Smooth muscle cell (in vitro differentiated cells): ENCODE measurements around the gene SMIM41. TPM values are rescaled to one million over a fixed set of nuclear protein-coding genes. Genes with fewer than 3 reads are reported as not detected.
A peak's percentile ranks its signal among the peaks of the same experiment; 100 is the strongest.

ENCODE experiments used
- DNase-seq: peaks from one replicate; lab custom pipeline; 2025; ENCODE audit not compliant: unreplicated experiment; lab: John Stamatoyannopoulos, UW
- H2AFZ ChIP-seq: fragments of 200-600 bp; sonication (generic); 2 replicates; pipeline ENCODE4 v1.6.0; 2016; ENCODE audit warnings: antibody characterized with exemption, low read depth, mild to moderate bottlenecking
- H3F3A ChIP-seq: fragments of 200-600 bp; sonication (generic); 2 replicates; pipeline ENCODE4 v1.6.0; 2017; ENCODE audit warnings: antibody characterized with exemption, low read depth
- H3K27ac ChIP-seq: fragments of 200-600 bp; sonication (generic); 2 replicates; pipeline ENCODE4 v1.5.1; 2016; ENCODE audit warnings: low read depth, mild to moderate bottlenecking
- H3K27me3 ChIP-seq: fragments of 200-600 bp; sonication (generic); 2 replicates; pipeline ENCODE4 v1.6.1; 2016; ENCODE audit warnings: low read depth, mild to moderate bottlenecking
- H3K36me3 ChIP-seq: fragments of 200-600 bp; sonication (generic); 2 replicates; pipeline ENCODE4 v1.5.1; 2016; ENCODE audit warnings: low read depth
- H3K4me1 ChIP-seq: fragments of 200-600 bp; sonication (generic); 2 replicates; pipeline ENCODE4 v1.5.1; 2016; ENCODE audit warnings: low read depth
- H3K4me2 ChIP-seq: fragments of 200-600 bp; sonication (generic); 2 replicates; pipeline ENCODE4 v1.6.0; 2016; ENCODE audit warnings: mild to moderate bottlenecking
- H3K4me3 ChIP-seq: fragments of 200-600 bp; sonication (generic); 2 replicates; pipeline ENCODE4 v1.5.1; 2016; ENCODE audit warnings: mild to moderate bottlenecking
- H3K79me2 ChIP-seq: fragments of 200-600 bp; sonication (generic); 2 replicates; pipeline ENCODE4 v1.6.0; 2016; ENCODE audit warnings: low read depth, mild to moderate bottlenecking
- H3K9ac ChIP-seq: fragments of 200-600 bp; sonication (generic); 2 replicates; pipeline ENCODE4 v1.6.0; 2016; ENCODE audit warnings: low read depth
- H3K9me3 ChIP-seq: fragments of 200-600 bp; sonication (generic); replicated peaks from 2 replicates; pipeline ENCODE4 v1.5.1; 2016; ENCODE audit warnings: low read depth
- H4K20me1 ChIP-seq: fragments of 200-600 bp; sonication (generic); 2 replicates; pipeline ENCODE4 v1.6.0; 2016; ENCODE audit warnings: low read depth
- CTCF ChIP-seq: fragments of 200-600 bp; sonication (generic); IDR thresholded peaks from 2 replicates; pipeline ENCODE4 v1.5.1; 2017; ENCODE audit warnings: borderline replicate concordance, mild to moderate bottlenecking, antibody characterized with exemption; ENCODE audit not compliant: insufficient read depth, poor library complexity, severe bottlenecking
- WGBS: methylation state at CpG from one replicate; pipeline ENCODE4 v1.1.7; 2016; ENCODE audit warnings: low lambda C conversion rate; 5-methylcytosine and 5-hydroxymethylcytosine counted together
- polyA plus RNA-seq: library from polyadenylated mRNA; unstranded; fragments of >200 nt; fragmentation: Nextera tagmentation; extraction: Ambion mirVana; gene quantifications from 2 replicates; pipeline ENCODE4 v1.2.1, GENCODE V29; 2016
- total RNA-seq: library from RNA; depleted of rRNA; stranded (reverse); fragments of >200 nt; gene quantifications from 2 replicates; pipeline ENCODE4 v1.2.3, GENCODE V29; 2014

The SMIM41 gene
- total and polyA plus RNA-seq, 2 experiments from 2014 or later = not detected

DNA sequence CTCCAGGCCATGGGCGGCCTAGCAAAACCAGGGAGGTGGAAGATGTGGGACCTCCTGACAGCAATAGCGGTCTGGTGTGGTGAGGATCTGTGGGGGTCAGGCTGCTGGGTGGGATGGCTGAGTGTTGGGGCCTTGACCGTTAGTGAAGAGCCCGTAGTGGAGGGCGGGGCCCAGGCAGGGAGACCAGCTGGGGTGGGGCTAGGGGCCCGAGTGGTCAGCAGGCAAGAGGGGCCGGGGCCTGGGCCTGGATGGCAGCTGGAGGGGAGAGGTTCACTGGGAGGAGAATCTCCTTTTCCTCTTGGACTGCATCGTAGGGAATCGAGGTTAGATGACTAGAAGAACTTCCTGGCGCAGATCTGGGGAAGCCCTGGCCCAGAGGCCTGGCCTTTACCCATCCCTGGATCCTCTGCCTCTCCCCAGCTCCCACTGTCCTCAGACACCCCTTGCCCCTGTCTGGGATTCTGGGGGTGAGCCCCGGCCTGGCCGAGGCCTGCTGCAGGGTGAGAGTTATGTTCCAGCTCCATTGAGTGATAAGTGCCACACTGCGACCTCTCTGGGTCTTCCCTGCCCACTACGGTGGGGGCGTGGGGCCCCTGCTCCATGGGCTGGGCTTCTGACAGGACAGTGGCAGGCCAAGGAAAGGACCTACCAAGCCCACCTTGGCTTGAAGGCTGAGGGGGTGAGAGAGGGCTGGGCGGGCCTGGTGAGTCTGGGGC, 65.2 kb downstream of the SMIM41 start:
- 93% methylated on average over 15 of the region's 16 CpGs for WGBS
- no peaks in the 10 kb centered on the region for H3F3A ChIP-seq
- no peaks in the 10 kb centered on the region for H3K9me3 ChIP-seq
- no peak overlapping the region for H3K4me3 ChIP-seq
- H3K79me2 ChIP-seq = no peaks in the 10 kb centered on the region
- H2AFZ ChIP-seq = no peak overlapping the region
- H3K9ac ChIP-seq = peak overlapping the region; percentile 37
- peak overlapping the region; percentile 98 for H3K27ac ChIP-seq
- no peak for TF ChIP-seq CTCF
- no peak for DNase-seq
- no peaks in the 10 kb centered on the region for H4K20me1 ChIP-seq
- no peaks in the 10 kb centered on the region for H3K27me3 ChIP-seq
- no peak overlapping the region for H3K4me2 ChIP-seq
- H3K4me1 ChIP-seq = peaks cover 13% of the 10 kb centered on the region
- H3K36me3 ChIP-seq = no peaks in the 10 kb centered on the region

GRCh38 chr12:52145228-52146088, 66.0 kb downstream of the SMIM41 start:
- 64% methylated on average over 13 of the region's 18 CpGs for WGBS
- no peak for TF ChIP-seq CTCF
- H3K9me3 ChIP-seq = no peaks in the 10 kb centered on the region
- DNase-seq = no peak
- H3K4me2 ChIP-seq = peak overlapping the region; percentile 8
- no peak overlapping the region for H3K4me3 ChIP-seq
- no peaks in the 10 kb centered on the region for H3K27me3 ChIP-seq
- no peaks in the 10 kb centered on the region for H4K20me1 ChIP-seq
- no peak overlapping the region for H2AFZ ChIP-seq
- no peaks in the 10 kb centered on the region for H3K36me3 ChIP-seq
- H3K27ac ChIP-seq = peak overlapping the region; percentile 98
- peak overlapping the region; percentile 37 for H3K9ac ChIP-seq
- peaks cover 13% of the 10 kb centered on the region for H3K4me1 ChIP-seq
- no peaks in the 10 kb centered on the region for H3F3A ChIP-seq
- no peaks in the 10 kb centered on the region for H3K79me2 ChIP-seq

GRCh38 chr12:52146089-52146821, 66.8 kb downstream of the SMIM41 start:
- no peaks in the 10 kb centered on the region for H3F3A ChIP-seq
- no peak for TF ChIP-seq CTCF
- H4K20me1 ChIP-seq = no peaks in the 10 kb centered on the region
- peak overlapping the region; percentile 98 for H3K27ac ChIP-seq
- 96% methylated on average over 7 of the region's 8 CpGs for WGBS
- H2AFZ ChIP-seq = no peak overlapping the region
- peak overlapping the region; percentile 90 for H3K9ac ChIP-seq
- no peak for DNase-seq
- H3K4me1 ChIP-seq = peaks cover 13% of the 10 kb centered on the region
- no peaks in the 10 kb centered on the region for H3K36me3 ChIP-seq
- no peak overlapping the region for H3K4me2 ChIP-seq
- H3K9me3 ChIP-seq = no peaks in the 10 kb centered on the region
- no peaks in the 10 kb centered on the region for H3K27me3 ChIP-seq
- no peak overlapping the region for H3K4me3 ChIP-seq
- H3K79me2 ChIP-seq = no peaks in the 10 kb centered on the region
